ENCODE measurements around the gene KCNB1.
"Not testable (repeated sequence)": the region's sequence is repeated elsewhere in the genome, so short reads cannot be mapped to it uniquely, and the experiment has no call there.

Gene KCNB1

DNA sequence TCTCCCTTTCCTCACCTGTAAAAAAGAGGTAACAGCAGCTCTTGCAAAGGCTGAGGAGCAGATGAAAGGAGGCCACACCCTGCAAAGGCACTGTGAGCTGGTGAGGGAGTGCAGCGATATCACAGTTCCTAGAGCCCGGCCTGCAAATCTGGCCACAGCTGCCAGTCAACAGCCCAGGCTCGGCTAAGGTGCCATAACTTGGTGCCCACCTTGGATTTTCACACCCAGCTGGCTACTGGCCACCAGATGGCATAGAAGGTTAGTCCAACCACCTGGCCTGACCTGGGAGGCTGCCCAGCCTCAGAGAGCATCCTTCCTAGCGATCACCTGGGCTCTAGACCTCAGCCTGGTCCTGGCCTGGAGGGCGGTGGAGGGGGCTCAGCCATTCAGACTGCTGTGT, 46.8 kb downstream of the KCNB1 start:
- DNase-seq (ENCODE audit: low read depth in 2 of 2): no peak

DNA sequence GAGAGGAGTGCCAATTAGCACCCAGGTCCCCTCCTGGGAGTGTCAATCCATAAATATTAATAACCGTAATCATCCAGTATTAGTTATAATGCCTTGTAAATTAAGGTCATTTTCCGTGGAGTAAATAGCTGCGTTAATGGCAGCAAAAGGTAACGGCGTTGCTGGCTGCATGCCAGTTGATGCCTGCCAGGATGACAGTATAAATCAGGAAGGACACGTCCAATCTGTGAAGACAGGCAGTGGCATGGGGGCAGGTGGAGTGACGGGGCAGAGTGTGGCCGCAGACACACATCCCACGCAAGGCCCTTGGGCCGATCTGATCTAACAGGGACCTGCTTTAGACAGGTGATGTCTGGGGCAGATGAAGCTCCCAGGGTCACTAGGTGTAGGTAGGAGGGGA, 49.1 kb downstream of the KCNB1 start:
- no peak for DNase-seq (ENCODE audit: low read depth in 2 of 2)

DNA sequence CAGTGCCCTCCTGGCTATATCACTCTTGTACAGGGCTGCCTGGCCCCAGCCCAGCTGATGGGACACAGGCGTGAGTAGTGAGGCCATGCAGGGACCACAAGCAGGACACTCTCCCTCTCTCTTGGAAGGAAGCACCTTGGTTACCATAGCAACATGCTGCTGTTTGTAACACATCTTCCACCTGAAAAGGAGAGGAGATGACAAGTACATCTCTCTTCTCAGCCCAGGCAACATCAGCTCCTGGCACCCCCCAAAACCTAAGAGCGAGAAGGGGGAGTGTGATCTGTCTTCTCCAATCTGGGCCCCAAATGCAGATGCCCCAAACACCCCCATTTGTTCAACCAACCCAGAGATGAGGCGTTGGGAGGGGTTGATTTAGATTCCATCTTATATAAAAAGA, 49.9 kb downstream of the KCNB1 start:
- DNase-seq (ENCODE audit: low read depth in 2 of 2): no peak

DNA sequence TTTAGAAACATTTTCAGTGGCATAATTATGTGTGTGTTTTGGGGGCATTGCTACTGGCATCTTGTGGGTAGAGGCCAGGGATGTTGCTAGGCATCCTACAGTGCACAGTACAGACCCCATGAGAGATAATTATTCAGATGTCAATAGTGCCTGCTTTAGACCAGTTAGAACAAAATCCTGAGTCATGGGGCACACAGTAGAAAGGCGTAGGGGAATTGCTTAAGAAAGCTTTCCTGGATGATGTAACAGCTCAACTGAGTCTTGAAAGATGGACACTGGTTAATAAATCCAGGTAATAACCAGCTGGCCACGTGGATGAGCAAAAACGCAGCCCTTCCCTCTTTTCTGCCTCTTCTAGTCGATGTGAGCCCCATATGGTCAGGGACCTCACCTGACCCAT, 51.1 kb downstream of the KCNB1 start:
- DNase-seq (ENCODE audit: low read depth in 2 of 2): no peak

DNA sequence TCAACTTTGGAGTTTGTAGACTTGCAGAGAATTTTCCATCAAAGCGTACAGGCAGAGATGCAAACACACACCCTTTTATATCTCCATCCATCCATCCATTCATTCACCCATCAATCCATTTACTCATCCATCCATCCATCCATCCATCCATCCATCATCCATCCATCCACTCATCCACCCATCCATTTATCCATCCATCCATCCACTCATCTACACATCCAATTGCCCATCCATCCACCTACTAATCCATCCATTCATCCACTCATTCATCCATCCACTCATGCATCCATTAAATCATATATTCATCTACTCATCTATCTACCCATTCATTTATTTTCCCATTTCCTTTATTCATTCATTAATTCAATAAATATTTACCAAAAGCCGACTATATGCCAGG, 52.1 kb downstream of the KCNB1 start:
- DNase-seq (ENCODE audit: low read depth in 2 of 2): no peak

DNA sequence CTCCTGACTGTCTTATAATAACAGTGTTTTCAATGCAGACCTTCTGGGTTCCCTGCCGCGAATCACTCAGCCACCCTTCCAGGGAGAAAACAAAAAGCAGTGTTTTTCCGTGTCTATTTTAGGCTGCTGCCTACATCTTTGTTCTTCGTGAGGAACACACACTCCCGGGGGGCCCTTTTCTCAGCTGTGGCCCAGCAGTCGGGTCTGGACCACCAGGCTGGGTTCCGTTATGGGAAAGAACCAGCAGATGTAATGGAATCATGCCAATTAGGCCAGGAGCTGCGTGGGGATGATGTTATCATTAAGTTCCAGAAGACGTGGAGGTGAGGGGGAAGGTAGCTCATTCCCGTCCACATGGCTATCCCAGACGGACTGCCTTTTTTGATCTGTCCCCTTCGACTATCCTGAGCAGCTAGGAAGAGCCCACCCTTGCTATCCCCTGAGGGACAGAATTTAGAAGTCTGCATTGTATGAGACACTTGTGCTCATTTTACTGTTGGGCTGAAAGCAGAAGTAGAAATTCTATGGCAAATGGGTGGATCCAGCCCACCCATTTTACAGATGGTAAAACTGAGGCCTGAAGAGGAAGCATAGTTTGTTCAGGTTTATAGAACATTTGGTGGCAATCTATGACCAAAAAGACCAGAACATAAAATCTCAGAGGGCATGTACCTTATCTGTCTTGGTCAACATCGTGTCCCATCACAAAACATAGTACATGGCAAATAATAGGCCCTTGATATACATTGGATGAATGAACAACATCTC, 54.5 kb downstream of the KCNB1 start:
- no peak for DNase-seq (ENCODE audit: low read depth in 2 of 2)

DNA sequence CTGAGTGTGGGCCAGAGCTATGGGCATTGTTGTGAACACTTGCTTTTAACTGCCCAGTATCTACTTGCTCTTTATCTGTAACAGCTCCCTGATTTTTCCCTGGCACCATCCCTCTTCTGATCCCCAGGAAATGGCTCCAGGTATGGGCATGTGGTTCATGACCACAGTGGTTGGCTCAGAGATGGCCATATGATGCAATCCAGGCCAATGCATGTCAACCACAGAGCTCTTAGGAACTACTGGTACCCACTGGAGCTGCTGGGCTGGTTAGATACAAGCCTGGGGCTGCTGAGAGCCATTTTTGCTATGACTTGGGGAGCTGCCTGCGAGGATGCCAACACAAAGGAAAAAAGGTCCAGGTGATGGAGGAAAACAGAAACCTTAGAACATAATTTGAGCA, 55.6 kb downstream of the KCNB1 start:
- DNase-seq (ENCODE audit: low read depth in 2 of 2): no peak

DNA sequence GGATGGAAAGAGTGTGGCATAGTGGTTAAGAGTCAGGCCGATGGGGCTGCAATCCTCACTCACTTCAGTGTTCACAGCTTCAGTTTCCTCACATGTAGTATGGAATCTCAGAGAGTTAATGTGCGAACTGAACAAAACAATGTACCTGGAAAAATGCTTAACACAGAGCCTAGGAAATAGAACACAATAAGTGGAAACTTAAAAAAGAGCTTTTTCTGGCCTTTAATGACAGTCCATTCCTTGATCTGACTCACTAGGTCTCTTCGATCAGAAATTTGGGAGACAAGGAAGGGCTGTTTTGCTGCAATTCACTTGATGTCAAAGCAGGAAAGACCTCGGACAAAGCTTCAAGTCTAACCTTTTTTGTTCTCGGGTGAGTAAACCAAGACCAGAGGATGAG, 56.1 kb downstream of the KCNB1 start:
- DNase-seq (ENCODE audit: low read depth in 2 of 2): no peak

DNA sequence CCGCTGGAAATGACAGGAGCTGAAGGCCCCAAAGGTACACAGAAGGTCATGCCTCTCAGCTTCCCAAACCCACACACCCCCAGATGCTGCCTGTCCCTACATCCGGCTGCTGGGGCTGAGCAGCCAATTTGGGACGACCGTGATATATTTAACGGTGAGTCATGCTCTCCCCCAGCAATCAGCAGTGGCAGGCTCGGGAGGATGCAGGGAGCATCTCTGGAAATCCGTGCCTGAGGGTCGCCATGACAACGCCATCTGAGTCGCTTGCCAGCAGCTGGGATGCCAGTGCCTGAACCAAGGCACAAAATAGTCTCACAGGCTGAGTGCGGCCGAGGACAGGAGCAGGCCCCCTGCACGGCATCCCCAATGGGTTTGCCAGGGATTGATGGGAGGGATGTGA, 57.9 kb downstream of the KCNB1 start:
- no peak for DNase-seq (ENCODE audit: low read depth in 2 of 2)

DNA sequence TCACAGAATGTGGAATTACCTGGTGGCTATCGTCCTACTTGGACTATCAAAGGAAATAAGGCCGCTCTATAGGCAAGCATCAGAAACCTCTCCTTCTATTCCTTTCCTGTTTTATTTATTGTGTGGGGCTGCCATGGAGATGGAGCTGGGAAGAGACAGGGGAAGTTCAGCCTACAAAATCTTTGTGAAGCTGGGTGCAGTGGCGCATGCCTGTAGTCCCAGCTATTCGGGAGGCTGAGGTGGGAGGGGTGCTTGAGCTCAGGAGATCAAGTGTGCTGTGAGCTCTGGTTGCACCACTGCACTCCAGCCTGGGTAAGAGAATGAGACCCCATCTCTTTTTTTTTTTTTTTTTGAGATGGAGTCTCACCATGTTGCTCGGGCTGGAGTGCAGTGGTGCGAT, 60.3 kb downstream of the KCNB1 start:
- DNase-seq (ENCODE audit: low read depth in 2 of 2): no peak

DNA sequence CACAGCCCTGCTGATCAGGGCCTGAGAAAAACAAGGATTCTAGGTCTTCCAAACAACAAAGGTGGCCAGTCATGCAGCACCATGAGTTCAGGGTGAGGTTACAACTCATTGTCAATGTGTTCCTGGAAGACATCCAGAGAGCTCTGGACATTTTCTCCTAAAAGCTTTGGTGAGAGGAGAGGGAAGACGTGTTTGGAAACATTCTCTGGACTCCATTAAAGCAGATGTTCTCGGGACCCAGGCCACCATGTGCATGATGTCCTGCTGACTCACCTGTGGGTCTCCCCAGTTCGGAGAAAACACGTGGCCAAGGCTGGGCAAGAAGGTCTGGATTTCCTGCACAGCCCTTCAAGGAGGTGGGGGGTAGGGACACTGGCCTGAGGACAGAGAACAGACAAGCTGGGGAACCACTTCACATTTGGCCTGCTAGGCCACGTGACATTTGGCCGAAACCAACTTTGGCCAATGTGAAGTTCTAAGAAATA, 61.6 kb downstream of the KCNB1 start:
- no peak for DNase-seq (ENCODE audit: low read depth in 2 of 2)

DNA sequence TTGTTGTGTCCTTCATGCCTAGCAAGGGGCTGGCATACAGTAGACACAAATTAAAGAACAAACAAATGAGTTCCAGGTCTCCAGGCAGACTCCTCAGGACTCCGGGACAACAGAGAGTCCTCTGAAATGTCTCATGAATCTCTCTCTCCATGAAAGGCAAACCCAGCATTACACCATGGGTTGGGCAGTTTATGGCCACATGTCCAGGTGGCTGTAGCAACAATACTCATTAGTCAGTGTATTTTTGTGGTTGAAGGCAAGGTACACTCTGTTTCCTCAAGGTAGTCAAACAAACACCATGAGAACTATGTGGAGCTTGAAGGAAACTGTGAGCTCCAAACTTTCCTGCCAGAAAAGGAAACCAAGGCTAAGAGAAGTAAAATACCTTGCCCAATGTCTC, 62.2 kb downstream of the KCNB1 start:
- DNase-seq (ENCODE audit: low read depth in 2 of 2): no peak

DNA sequence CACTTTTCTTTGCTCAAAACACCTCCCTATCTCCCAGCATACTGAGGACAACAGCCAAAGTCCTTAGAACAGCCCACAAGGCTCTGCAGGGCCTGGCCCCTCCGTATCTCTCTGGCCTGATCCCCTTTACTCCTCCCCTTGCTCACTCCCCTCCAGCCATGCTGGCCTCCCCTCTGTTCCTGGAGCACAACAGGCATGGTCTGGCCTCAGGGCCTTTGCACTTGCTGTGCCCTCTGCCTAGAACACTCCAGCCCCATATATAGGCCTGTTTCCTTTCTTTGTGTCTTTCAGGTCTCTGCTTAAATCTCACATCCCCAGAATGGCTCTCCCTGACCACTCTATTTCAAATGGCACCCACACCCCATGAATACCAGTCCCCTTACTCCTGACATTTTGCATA, 62.7 kb downstream of the KCNB1 start:
- DNase-seq (ENCODE audit: low read depth in 2 of 2): no peak

DNA sequence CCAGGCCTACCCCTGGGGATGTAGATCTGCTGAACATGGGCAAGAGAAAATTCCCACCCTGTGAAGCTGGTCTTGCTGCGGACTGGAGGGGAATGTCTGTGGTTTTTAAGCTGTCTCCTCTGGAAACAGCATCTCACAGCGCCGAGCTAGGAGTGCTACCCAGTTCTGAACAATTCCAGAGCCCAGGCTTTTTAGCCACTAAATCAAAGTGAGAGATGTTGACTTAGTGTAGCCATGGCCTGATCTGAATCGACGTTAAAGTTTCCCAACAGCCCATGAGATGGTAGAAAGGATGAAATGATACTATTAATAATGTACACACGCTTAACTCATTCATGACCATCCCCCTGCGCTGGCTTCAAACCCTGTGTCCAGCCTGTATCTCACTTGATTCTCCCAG, 63.7 kb downstream of the KCNB1 start:
- no peak for DNase-seq (ENCODE audit: low read depth in 2 of 2)

DNA sequence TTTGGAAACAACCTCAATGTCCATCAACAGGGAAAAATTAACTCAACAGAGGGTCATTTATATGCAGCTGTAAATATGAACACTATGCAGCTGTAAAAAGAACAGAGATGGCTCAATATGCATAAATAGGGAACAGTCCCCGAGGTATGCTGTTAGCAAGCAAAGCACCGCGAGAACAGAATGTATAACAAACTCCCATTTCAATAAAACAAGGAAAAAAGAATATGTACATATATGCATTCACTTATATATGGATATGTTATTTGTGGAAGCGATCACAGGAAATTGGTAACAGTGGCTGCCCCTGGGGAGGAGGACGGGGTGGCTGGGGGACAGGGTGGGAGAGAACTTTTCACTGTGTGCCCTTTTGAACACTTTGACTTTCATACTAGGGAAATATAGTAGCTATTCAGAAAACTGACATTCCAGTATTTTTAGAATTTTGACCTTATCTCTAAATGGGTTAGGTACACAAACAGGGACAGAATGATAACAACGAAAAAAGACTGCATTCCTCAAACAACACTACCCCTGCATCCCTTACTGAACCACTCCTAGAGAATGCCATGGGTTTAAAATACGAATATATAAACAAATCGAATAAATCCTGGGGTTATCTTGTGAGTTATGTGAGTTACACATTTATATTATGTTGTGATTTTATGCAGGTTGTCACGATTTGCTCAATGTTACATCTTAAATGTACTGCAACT, 64.5 kb downstream of the KCNB1 start:
- DNase-seq (ENCODE audit: low read depth in 2 of 2): no peak

DNA sequence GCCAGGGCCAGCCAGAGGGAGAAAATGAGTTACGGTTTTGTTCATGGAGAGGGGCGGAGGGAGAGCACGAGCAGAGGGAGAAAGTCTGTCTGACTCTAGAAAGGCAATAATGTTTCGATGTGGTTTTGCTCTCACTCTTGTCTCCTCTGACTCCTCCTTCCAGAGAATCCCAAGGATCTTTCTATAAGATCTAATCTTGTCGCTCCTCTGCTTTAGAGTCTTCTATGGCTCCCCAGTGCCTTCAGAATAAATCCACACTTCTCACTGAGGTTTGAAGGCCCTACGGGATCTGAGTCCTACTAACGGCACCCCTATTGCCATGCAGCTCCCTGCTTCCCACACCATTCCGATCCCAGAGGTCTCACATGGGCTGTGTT, 66.8 kb downstream of the KCNB1 start:
- DNase-seq (ENCODE audit: low read depth in 2 of 2): no peak

DNA sequence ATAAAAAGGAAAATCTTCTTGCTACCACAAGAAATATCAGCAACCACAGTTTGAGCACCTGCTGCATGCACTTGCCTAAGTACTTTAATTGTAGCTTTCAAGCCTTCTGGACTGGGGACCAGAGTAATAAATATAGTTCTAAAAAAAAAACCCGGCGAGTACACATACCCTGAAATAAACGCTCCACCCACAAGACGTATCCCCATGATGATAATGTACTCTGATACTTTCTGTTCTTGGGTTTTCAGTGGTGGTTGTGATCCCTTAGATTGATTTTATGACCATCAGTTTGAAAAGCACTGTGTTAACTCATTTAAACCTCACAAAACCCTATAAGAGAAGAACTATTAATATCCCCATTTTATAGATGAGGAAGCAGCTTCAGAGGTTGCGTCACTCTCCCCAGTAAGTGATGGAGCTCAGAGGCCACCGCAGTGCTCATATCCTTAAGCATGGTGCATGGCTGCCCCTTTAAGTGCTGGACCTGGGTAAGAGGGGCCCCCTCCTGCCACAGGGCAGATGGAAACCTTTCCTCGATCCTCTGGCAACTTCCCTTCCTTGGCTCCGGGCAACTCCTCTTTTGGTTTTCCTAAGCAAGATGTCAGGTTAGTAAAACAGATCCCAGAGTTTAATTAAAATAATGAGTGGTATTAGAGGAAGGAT, 67.3 kb downstream of the KCNB1 start:
- DNase-seq (ENCODE audit: low read depth in 2 of 2): no peak

DNA sequence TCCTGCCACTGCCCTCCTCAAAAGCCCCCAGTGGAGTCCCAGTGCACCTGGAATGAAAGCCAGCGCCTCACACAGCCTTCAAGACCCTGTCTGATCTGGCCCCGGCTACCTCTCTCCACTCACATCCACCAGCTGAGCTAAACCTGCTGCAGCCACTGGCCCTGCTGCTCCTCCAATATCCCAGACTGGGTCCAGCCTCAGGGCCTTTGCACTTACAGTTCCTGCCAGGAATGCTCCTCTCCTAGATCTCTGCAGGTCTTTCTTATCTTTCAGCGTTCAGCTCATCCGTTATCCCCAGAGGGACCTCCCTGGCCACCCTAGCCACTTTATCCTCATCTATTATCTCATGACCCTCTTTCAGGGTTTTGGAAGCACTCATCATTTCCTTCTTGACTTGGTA, 68.8 kb downstream of the KCNB1 start:
- DNase-seq (ENCODE audit: low read depth in 2 of 2): no peak

DNA sequence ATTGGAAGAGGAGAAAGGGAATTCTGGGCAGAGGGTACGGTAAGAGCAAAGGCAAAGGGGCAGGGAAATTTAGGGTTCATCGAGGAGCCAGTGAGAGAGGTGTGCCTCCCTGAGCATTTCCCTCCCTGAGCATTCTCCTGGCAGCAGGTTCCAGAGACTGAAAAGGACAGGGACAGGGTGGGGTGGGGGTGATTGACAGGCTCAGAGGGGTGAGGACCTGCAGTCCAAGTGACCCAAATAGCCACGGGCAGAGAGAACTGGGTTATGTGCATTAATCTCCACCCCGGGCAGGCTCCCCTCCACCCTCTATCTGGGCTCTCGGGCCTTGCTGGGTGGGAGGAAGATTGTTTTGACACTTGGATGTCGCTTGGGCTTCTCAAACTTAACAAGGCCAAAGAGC, 69.5 kb downstream of the KCNB1 start:
- no peak for DNase-seq (ENCODE audit: low read depth in 2 of 2)

DNA sequence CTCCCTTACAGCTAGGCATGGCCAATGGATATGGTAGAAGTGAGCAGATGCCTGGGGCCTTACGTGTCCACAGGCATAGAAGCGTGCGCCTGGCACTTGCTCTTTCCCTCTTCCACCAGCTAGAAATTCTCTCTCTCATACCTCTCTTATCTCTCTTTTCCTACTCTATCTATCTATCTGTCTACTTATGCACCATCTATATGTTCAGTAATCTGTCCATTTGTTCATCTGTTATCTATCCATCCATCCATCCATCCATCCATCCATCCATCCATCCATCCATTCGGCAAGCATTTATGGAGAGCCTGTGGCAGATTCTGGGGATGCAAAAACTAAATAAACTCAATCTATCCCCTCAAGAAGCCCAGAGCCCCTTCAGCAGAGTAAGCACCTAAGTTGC, 70.2 kb downstream of the KCNB1 start:
- no peak for DNase-seq (ENCODE audit: low read depth in 2 of 2)

DNA sequence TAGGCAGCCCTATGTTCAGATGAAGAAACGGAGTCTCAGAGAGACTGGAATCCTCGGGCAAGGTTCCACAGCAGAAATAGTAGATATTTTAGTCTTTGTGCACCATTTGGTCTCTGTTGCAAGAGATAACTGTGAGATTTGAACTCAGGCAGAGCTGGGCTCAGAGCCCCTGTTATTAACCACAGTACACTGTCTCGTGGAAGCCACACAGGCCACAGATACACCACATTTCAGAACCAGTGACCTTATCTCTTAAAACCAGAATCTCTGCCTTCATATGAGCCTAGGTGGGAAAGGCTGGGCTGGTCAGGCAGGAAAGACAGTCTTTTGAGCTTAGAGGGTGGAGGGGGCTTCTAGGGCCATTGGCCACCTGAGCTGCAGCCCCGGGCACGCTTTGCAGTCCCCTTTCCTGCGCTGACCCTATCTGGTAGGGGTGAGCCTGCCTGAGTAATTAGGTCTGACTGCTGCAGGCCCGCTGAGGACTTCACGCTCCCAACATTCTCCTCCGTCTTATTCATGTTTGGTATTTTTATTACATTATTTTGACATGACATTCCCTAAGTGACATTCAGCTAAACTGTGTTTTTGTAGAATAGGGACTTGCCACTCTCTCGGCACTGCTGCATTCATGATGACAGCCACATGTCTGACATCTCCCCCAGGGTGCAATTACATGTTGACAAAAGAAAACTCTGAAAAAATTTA, 71.1 kb downstream of the KCNB1 start:
- DNase-seq (ENCODE audit: low read depth in 2 of 2): no peak

DNA sequence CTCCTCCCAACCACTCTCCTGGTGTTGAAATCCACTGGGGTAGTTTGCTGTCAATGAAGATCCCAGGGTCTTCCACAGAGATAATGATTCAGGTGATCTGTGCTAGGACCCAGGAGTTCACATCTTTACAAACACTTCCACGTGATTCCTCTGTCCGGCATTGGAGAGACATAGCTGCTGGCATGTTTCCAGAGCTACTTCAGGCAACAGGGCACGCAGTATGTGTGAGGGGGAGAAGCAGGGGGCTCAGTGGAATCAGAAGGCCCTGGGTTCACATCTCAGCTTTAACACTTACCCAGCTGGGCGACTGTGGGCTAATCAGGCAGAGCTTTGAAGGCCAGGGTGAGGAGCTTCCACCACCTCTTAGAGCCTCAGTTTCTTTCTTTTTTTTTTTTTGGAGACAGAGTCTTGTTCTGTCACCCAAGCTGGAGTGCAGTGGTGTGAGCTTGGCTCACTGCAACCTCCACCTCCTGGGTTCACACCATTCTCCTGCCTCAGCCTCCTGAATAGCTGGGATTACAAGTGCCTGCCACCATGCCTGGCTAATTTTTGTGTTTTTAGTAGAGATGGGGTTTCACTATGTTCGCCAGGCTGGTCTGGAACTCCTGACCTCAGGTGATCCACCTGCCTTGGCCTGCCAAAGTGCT, 72.4 kb downstream of the KCNB1 start:
- not testable (repeated sequence) for DNase-seq (ENCODE audit: low read depth in 2 of 2)
